GM12873 (cell line): ENCODE measurements around the gene NUDT8.

Source experiments
- TF ChIP-seq, protein P1 (sequence below): IDR thresholded peaks from 2 replicates; pipeline ENCODE4 v1.5.1; 2012; ENCODE audit warnings: low read depth, mild to moderate bottlenecking, moderate library complexity, low read length, control low read depth; ENCODE audit not compliant: insufficient read depth; ENCODE audit errors: missing control alignments

NUDT8 gene

DNA sequence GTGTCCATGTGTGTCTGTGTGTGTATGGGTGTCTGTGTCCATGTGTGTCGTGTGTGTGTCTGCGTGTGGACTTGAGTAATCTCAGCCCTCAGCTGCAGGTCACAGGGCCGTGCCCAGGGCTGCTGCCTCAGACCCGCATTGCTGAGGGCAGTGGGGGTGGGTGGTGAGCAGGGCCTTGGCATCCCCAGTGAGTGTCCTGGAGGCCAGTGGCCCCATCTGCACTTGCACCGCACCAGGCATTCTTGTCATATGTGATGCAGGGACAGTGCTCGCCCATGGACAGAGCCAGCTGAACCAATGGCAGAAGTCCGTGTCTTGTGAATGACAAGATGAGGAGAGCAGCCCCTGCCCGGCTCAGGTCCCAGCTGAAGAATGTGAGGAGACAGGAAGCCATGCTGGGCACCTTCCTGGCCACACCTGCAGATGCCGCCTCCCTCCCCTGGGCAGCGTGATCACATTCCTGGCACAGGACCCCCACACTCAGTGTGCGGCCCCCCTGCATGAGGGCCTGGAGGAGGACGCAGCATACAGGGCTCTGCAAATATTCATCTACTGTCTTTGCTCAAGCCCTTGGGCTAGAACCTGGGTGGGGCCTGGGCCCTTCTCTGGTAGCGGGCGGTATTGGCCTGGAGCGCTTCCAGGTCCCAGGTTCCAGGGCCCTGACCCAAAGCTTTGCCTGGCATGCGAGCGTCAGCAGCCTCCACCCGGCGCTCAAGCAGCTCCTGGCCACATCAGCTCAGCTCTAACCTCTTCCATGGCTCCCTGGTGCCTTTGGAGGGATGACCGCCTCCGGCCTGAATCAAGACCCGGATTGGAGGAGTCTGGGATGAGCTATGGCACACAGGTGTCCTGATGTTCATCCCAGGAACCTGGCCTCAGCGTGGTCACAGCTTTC is 40.8 kb upstream of the NUDT8 start:
- TF ChIP-seq, protein P1, sequence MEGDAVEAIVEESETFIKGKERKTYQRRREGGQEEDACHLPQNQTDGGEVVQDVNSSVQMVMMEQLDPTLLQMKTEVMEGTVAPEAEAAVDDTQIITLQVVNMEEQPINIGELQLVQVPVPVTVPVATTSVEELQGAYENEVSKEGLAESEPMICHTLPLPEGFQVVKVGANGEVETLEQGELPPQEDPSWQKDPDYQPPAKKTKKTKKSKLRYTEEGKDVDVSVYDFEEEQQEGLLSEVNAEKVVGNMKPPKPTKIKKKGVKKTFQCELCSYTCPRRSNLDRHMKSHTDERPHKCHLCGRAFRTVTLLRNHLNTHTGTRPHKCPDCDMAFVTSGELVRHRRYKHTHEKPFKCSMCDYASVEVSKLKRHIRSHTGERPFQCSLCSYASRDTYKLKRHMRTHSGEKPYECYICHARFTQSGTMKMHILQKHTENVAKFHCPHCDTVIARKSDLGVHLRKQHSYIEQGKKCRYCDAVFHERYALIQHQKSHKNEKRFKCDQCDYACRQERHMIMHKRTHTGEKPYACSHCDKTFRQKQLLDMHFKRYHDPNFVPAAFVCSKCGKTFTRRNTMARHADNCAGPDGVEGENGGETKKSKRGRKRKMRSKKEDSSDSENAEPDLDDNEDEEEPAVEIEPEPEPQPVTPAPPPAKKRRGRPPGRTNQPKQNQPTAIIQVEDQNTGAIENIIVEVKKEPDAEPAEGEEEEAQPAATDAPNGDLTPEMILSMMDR: no peak

DNA sequence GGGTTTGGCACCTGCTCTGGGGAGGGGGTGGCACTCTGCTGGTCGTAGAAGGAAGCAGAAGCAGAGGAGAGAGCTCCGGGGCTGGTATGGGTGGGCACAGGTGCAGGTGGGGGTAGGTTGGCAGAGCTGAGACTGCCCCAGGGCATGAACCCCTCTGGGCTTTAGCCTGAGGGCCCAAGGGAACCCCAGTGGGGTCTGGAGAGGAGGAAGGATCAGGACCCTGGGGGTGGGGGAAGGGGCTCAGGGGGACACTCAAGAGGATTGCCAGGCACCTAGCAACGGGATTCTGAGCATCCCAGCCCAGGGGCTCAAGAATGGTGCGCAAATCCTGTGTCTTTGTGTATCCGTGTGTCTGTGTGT is 38.4 kb upstream of the NUDT8 start:
- TF ChIP-seq, protein P1: no peak

DNA sequence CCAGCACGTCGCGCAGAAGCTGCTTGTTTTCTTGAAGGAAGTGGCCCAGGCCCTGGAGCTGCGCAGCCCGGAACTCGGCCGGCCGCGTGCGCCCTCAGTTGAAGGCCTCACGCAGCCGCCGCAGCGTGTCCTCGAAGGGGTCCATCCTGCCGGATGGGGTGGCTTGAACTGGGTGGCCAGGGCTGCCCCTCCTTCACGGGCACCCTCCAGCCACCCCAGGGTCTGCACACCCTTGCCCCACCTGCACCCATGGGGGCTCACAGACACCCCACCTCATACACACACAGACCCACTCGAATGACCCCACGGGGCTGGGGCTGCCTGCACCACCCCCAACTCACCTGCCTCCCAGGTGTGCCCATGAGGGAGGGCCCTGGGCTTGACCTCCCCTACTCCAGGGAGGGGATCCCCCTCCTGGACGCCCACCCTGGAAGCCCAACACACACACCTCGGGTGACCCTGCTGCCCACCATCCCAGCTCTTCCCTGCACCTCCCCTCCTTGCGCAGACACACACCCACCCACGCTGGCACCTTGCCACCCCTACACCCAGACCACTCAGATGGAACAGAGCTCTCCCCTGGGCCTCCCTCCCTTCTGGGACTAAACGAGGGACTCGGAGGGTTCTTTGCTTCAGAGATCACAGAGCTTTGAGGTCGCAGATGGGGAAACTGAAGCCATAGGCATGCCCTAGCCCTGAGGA is 37.9 kb upstream of the NUDT8 start:
- TF ChIP-seq, protein P1: no peak

DNA sequence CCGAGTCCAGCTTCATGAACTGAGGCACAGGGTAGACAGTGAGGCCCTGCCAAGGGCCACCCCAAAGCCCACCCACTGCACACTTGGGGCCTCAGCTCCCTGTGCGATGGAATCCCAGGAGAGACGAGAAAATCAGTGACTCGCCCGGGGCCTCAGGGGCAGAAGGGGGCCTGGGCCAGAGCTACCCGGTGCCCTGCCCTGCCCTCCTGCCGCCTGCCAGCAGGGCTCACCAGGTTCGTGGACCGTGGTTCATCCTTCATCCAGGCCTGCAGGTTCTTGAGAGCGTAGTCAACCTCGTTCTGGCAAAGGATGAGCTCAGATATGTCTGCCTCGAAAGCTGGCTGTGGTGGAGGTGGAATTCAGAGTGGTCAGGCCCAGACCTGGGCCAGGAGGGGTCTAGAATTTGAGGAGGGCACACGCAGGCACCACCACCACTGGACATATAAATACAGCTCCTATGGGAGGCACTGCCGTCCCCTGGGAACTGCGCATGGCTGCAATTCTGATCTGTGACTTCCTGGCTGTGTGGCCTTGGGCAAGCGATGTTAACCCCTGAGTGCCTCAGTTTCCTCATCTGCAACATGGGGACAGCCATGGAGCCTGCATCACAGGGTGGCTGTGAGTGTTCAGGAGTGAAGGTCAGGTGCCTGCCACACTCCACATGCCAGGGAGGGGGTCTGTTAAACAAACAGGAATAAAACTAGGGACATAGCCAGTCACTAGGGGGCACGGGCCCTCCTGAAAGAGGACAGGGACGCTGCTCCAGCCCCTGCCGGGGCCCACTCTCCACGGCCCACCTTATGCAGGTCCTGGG is 37.1 kb upstream of the NUDT8 start:
- TF ChIP-seq, protein P1: no peak

DNA sequence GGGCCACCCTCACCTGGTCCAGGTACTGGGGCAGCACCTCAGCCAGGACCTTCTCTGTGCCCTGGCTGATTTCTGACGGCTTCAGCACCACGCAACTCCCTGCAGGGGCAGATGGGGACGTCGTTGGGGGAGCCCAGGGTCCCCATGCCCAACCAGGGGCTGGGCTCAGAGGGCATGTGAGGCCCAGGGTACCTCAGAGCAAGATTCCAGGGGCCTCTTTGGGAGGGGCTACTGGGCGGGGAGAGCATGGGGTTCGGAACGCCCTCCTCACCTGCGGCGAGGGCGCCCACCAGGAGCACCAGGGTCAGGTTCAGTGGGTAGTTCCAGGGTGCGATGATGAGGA is 36.5 kb upstream of the NUDT8 start:
- TF ChIP-seq, protein P1: no peak

DNA sequence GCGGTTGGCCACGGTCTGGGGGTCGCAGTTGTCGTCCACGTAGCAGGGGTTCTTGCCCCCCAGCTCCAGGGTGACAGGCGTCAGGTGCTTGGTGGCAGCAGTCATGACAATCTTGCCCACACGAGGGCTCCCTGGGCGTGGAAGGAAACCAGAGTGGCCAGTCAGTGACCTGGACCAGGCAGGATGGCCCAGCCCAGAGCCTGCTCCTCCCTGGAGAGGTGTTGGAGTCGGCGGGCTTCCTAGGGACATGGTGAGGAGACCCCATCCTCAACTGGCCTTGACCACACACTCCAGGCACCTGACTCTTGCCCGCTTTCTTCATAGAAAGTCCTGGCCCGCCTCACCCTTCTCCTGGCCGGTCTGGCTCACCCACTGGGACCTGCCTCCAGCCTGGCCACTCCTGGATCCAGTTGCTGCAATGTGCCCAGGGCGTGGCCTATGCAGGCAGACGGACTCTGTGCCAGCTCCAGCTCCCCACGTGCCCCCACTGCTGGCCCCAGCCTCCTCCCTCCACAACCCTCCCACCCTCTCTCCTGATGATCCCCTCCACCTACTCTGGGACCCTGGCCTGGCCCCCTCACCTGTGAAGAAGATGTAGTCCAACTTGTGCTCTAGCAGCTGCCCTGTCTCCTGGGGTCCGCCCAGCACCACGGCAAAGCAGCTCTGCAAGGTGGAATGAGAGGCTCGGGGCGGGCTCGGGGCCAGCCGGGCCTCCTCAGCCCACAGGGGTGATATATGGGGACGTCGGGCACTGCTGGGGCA is 36.0 kb upstream of the NUDT8 start:
- TF ChIP-seq, protein P1: peak; percentile 28
